Effector memory CD8-positive, alpha-beta T cell (primary cell): ENCODE measurements around the gene CNPY1.
A peak's percentile ranks its signal among the peaks of the same experiment; 100 is the strongest.
"Not testable (repeated sequence)": the region's sequence is repeated elsewhere in the genome, so short reads cannot be mapped to it uniquely, and the experiment has no call there.

ENCODE experiments used
- ATAC-seq: fragments of 150-1000 bp; cut with Tn5 transposase; replicated peaks from 2 replicates; pipeline ENCODE4 v1.10.0; 2021; ENCODE audit warnings: mild to moderate bottlenecking, moderate library complexity
- DNase-seq, 3 experiments: peaks; one replicate each; pipeline ENCODE4 v3.0.0; 2021
- H3K27ac Mint-ChIP-seq, 2 donors: one replicate each; pipeline ENCODE4 v1.8.0; 2022; ENCODE audit warnings: mild to moderate bottlenecking in 2 of 2, mixed read lengths in 2 of 2, moderate library complexity in 2 of 2
- H3K27me3 Mint-ChIP-seq, 2 donors: one replicate each; pipeline ENCODE4 v1.8.0; 2022; ENCODE audit warnings: mixed read lengths in 2 of 2
- H3K36me3 Mint-ChIP-seq: one replicate; pipeline ENCODE4 v1.8.0; 2022; ENCODE audit warnings: mild to moderate bottlenecking, moderate library complexity, mixed read lengths; ENCODE audit not compliant: insufficient read depth
- H3K4me1 Mint-ChIP-seq, 2 donors: one replicate each; pipeline ENCODE4 v1.8.0; 2022; ENCODE audit warnings: low read depth in 2 of 2, mixed read lengths in 2 of 2
- H3K4me3 Mint-ChIP-seq, 2 donors: one replicate each; pipeline ENCODE4 v1.8.0; 2022; ENCODE audit warnings: mild to moderate bottlenecking in 2 of 2, mixed read lengths in 2 of 2, moderate library complexity in 2 of 2
- H3K9me3 Mint-ChIP-seq, 2 donors: one replicate each; pipeline ENCODE4 v1.8.0; 2022; ENCODE audit warnings: mixed read lengths in 2 of 2
- total RNA-seq, 9 experiments: gene quantifications; one replicate each; lab custom pipeline; 2026; lab: John Stamatoyannopoulos, UW

Gene CNPY1
- total RNA-seq, result 0 to 0.12 (median 0) reads per million in 9 experiments

DNA sequence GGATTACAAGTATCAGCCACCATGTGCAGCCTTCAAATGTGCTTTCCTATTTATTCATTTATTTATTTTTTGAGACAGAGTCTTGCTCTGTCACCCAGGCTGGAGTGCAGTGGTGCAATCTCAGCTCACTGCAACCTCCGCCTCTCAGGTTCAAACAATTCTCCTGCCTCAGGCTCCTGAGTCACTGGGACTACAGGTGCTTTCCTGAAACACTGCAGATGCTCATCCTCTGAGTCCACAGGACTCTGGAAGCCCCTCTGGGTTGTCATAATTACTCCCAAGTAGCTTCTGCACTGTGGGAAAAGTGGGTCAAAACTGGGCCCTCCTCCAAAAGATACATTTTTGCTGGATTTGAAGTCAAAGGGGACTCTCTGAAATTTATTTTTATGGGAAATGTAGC, at the start of gene CNPY1:
CNPY1 (minus strand) TSS at position 111 of the 400 bp plus-strand sequence. CDS start 630 bp downstream, outside the sequence.
- H3K4me3 Mint-ChIP-seq, H3K27ac Mint-ChIP-seq, ATAC-seq, DNase-seq, H3K9me3 Mint-ChIP-seq, H3K36me3 Mint-ChIP-seq, H3K4me1 Mint-ChIP-seq: not testable (repeated sequence)
- H3K27me3 Mint-ChIP-seq, result peaks cover 20 to 57% of the 10 kb centered on the region in 2 donors

- no peaks in the 10 kb centered on the region for H3K36me3 Mint-ChIP-seq
- DNase-seq, result no peak
- H3K27me3 Mint-ChIP-seq, result peaks cover 45 to 83% of the 10 kb centered on the region in 2 donors
- H3K9me3 Mint-ChIP-seq, result no peaks in the 10 kb centered on the region
- no peak overlapping the region for H3K27ac Mint-ChIP-seq
- no peak overlapping the region for H3K4me3 Mint-ChIP-seq
- peaks cover 0 to 3% of the 10 kb centered on the region in 2 donors for H3K4me1 Mint-ChIP-seq
- ATAC-seq, result no peak
These were observed 48.6 kb upstream of the CNPY1 start for GRCh38 chr7:155594961-155595366.

DNA sequence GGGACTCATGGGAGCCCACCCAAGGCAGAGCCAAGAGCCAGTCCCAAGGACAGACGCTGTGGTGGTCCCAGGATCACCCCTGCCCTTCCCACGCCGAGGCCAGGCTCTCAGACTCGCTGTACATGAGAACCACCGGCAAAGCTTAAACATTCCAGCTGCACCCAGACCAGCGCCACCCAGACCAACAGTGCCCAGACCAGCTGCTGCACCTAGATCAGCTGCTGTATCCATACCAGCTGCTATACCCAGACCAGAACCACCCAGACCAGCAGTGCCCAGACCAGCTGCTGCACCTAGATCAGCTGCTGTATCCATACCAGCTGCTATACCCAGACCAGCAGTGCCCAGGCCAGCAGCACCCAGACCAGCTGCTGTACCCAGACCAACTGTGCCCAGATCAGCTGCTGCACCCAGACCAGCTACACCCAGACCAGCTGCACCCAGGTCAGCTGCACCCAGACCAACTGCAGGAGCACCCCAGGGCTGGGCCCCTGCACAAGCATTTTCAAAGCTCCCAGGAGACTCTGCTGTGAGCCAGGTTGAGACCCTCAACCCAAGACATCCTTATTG, 47.9 kb upstream of the CNPY1 start:
- Mint-ChIP-seq H3K36me3 (no peaks in the 10 kb centered on the region), H3K4me1 (peaks cover 0 to 3% of the 10 kb centered on the region in 2 donors), H3K27me3 (peaks cover 38 to 80% of the 10 kb centered on the region in 2 donors), H3K9me3 (no peaks in the 10 kb centered on the region), H3K27ac (no peak overlapping the region), H3K4me3 (no peak overlapping the region)
- ATAC-seq, result no peak
- DNase-seq, result no peak

- Mint-ChIP-seq H3K9me3 (no peaks in the 10 kb centered on the region), H3K36me3 (no peaks in the 10 kb centered on the region), H3K27me3 (peaks cover 36 to 80% of the 10 kb centered on the region in 2 donors), H3K27ac (no peak overlapping the region), H3K4me3 (no peak overlapping the region), H3K4me1 (no peaks in the 10 kb centered on the region)
- no peak for ATAC-seq
- DNase-seq, result no peak
These were observed 47.3 kb upstream of the CNPY1 start for GRCh38 chr7:155593461-155594162.

DNA sequence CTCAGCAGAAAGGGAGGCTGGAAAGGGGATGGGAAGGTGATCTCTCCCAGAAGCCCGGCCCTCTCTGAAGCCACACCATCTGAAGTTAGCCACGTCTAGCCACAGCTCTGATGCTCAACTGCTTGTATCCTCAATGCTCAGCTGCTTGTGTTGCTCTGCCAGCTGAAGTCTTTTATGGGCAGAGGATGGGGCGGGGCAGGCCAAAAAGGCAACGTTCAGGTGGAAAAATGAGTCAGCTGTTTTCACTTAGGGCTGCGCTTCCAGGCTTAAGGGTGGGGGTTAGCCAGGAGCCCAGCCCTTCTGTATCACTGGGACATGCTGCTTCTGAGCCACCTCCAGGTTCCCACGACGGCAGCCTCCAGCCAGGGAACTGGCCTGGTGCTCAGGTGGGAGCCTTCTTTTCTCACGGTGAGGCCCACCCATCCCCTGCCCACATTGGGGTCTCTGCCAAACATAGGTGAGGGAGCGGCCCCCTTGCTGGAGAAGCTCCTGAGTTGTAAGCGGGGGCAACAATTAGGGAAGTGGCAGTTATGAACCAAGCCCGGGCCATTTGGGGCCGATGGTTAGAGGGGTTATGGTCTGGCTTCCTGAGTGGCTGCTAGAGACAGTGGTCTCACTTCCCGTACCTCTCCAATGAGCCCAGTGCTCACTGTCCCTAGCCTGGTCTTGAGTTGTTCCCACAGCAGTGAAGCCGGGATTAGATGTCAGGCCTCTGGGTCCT, 44.9 kb upstream of the CNPY1 start:
- Mint-ChIP-seq H3K4me3 (no peak overlapping the region), H3K9me3 (no peaks in the 10 kb centered on the region), H3K4me1 (no peaks in the 10 kb centered on the region), H3K27ac (no peak overlapping the region), H3K27me3 (peaks cover 48 to 84% of the 10 kb centered on the region in 2 donors), H3K36me3 (peaks cover 3% of the 10 kb centered on the region)
- DNase-seq (no peak), ATAC-seq (no peak)

DNA sequence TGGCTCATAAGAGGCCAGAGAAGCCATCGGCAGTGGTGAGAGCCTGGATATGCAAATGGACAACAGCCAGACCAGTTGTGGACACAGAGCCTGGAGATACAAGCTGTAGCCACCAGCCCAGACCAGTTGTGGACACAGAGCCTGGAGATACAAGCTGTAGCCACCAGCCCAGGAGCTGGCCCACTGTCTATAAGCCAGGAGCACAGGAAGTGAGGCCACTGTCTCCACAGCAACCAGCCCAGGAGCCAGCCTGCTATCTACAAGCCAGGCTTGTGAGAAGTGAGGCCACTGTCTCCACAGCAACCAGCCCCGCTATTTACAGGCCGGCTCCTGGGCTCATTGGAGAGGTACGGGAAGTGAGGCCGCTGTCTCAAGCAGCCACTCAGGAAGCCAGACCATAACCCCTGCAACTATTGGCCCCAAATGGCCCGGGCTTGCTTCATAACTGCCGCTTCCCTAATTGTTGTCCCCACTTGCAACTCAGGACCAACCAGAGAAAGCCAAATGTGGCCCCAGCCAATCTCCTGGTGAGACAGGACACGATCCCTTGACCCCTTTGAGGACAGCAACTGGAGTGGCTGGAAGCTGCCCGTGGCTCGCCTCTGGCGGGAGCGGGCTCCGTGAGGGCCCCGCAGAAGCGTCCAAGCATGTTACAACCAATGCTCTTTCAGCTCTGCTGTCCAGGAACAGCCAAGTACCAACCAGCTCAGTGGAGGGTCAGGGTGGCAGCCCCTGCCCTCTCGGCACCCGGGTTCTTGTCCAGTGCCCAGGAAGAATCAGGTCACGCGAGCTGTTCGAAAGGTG, 44.1 kb upstream of the CNPY1 start:
- ATAC-seq (peak; percentile 50), DNase-seq (no peak)
- no peaks in the 10 kb centered on the region for H3K9me3 Mint-ChIP-seq
- H3K4me1 Mint-ChIP-seq, result no peaks in the 10 kb centered on the region
- no peak overlapping the region for H3K27ac Mint-ChIP-seq
- H3K4me3 Mint-ChIP-seq, result no peak overlapping the region
- H3K36me3 Mint-ChIP-seq, result peaks cover 3% of the 10 kb centered on the region
- H3K27me3 Mint-ChIP-seq, result peaks cover 48 to 88% of the 10 kb centered on the region in 2 donors

GRCh38 chr7:155589001-155589980, 42.9 kb upstream of the CNPY1 start:
- no peak overlapping the region for H3K27ac Mint-ChIP-seq
- no peak for ATAC-seq
- no peaks in the 10 kb centered on the region for H3K9me3 Mint-ChIP-seq

DNA sequence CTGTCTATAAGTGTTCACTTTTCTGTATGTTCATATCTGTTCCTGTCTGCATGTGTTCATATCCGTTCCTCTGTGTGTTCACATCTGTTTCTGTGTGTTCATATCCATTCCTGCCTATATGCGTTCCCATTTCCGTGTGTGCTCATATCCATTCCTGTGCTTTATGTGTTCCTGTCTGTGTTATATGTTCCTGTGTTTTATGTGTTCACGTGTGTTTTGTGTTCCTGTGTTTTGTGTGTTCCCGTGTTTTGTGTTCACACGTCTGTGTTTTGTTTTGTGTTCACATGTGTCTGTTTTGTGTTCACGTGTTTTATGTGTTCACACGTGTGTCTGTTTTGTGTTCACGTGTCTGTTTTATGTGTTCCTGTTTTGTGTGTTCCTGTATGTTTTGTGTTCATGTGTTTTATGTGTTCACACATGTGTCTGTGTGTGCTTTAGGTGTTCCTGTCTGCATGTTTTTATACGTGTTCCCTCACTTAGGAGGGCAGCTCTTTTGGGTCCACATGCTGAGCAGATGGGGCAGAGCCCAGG, 42.2 kb upstream of the CNPY1 start:
- DNase-seq, result no peak
- Mint-ChIP-seq H3K27ac (no peak overlapping the region), H3K36me3 (peaks cover 3% of the 10 kb centered on the region), H3K9me3 (no peaks in the 10 kb centered on the region), H3K27me3 (peaks cover 39 to 89% of the 10 kb centered on the region in 2 donors), H3K4me3 (no peak overlapping the region), H3K4me1 (no peaks in the 10 kb centered on the region)
- ATAC-seq, result no peak

More at GRCh38 chr7:155589001-155589980, 42.9 kb upstream of the CNPY1 start:
- Mint-ChIP-seq H3K27me3 (peaks cover 47 to 89% of the 10 kb centered on the region in 2 donors), H3K36me3 (peaks cover 3% of the 10 kb centered on the region), H3K4me3 (no peak overlapping the region), H3K4me1 (no peaks in the 10 kb centered on the region)
- no peak for DNase-seq

DNA sequence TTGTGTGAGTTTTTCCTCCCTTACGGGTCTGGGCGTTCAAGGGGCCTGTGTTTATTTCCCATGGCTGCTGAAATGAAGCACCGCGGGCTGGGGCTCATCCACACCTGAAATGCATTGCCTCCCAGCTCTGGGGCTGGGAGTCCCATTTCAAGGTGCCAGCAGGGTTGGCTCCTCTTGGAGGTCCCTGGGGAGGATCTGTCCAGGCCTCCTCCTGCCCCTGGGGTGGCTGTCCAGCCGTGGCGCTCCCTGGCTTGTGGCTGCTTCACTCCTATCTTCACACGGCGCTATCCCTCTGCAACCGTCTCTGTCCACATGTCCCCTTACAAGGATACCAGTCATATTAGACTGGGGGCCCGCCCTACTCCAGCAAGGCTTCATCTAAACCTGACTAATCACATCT, 41.1 kb upstream of the CNPY1 start:
- no peaks in the 10 kb centered on the region for H3K4me1 Mint-ChIP-seq
- DNase-seq (no peak), ATAC-seq (no peak)
- H3K9me3 Mint-ChIP-seq, result no peaks in the 10 kb centered on the region
- no peak overlapping the region for H3K27ac Mint-ChIP-seq
- H3K27me3 Mint-ChIP-seq, result peaks cover 32 to 79% of the 10 kb centered on the region in 2 donors
- H3K4me3 Mint-ChIP-seq, result no peak overlapping the region
- H3K36me3 Mint-ChIP-seq, result peaks cover 3% of the 10 kb centered on the region

GRCh38 chr7:155586843-155587440, 40.6 kb upstream of the CNPY1 start:
- peaks cover 3% of the 10 kb centered on the region for H3K36me3 Mint-ChIP-seq
- no peaks in the 10 kb centered on the region for H3K4me1 Mint-ChIP-seq
- ATAC-seq, result no peak
- DNase-seq, result no peak
- no peaks in the 10 kb centered on the region for H3K9me3 Mint-ChIP-seq
- no peak overlapping the region for H3K4me3 Mint-ChIP-seq
- H3K27me3 Mint-ChIP-seq, result peaks cover 27 to 74% of the 10 kb centered on the region in 2 donors
- H3K27ac Mint-ChIP-seq, result no peak overlapping the region

- Mint-ChIP-seq H3K27me3 (peaks cover 26 to 64% of the 10 kb centered on the region in 2 donors), H3K9me3 (no peaks in the 10 kb centered on the region), H3K4me1 (no peaks in the 10 kb centered on the region), H3K27ac (no peak overlapping the region), H3K4me3 (no peak overlapping the region), H3K36me3 (peaks cover 3% of the 10 kb centered on the region)
- ATAC-seq (no peak), DNase-seq (no peak)
These were observed 39.6 kb upstream of the CNPY1 start for GRCh38 chr7:155585951-155586350.

DNA sequence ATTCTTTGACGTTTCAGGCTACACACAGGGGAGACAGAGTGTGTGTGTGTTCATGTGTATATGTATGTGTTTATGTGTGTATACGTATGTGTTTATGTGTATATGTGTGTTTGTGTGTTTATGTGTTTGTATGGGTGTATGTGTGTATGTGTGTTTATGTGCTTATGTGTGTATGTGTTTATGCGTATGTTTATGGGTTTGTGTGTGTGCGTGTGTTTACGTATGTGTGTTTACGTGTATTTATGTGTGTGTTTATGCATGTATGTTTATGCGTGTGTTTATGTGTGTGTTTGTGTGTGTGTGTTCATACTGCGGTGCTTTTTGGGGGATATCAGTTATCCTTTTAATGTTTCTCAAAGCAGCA, 39.2 kb upstream of the CNPY1 start:
- Mint-ChIP-seq H3K27ac (no peak overlapping the region), H3K36me3 (peaks cover 3% of the 10 kb centered on the region), H3K4me1 (no peaks in the 10 kb centered on the region), H3K9me3 (no peaks in the 10 kb centered on the region), H3K4me3 (no peak overlapping the region), H3K27me3 (peaks cover 26 to 63% of the 10 kb centered on the region in 2 donors)
- ATAC-seq, result no peak
- DNase-seq, result no peak
